A673 (cell line): ENCODE results near the gene HAUS3.

Source experiments
- CTCF ChIP-seq: fragments of 300-800, 200-600 bp; sonication (generic); conservative IDR thresholded peaks from 2 replicates; pipeline ENCODE4 v1.5.1; 2017; ENCODE audit warnings: low read depth, mild to moderate bottlenecking, antibody characterized with exemption, low read length, moderate library complexity, mixed read lengths
- EZH2 ChIP-seq: fragments of 200-600 bp; sonication (generic); IDR thresholded peaks from 2 replicates; pipeline ENCODE4 v1.6.1; 2017; ENCODE audit warnings: borderline replicate concordance, low read depth, mild to moderate bottlenecking, mixed read lengths, antibody characterized with exemption, low read length; ENCODE audit not compliant: poor library complexity, severe bottlenecking

DNA sequence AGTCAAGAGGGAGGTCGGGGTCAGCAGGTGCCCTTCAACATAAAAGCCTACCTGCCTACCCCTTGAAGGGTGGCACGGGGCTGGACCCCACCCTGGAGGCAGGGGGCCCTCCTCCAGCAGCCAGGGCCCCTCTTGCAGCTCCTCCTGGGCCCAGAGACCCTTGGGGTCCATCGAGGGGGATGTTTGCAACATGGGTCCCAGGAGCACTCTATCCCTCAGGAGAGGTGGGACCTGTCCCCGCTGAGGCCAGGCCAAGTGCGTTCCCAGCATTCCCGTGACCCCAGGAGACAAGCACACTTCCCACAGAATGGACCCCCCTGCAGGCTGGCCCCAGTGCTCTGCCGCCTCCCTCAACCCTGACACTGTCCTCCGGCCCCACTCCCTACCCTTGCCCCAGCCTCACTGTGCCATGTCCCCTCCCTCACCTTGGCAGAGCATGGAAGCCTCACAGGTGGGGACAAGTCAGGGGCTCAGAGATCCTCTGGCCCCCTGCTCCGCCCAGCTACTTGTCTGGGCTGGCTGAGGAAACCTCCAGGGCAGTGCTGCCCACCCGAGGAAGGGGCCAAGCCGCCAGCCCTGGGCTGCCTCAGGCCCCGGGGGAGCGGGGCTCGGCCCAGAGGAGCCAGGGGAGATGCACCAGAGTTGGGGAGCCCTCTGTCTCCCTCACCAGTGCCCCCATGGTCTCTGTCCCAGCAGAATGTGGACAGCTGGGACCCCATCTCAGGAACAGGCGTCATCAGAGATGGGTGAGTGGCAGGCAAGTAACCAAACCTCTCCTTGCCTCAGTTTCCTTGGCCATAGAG lies 17.8 kb upstream of the HAUS3 start:
- TF ChIP-seq EZH2 (no peak), CTCF (no peak)
